ENCODE results near the gene KRT74. TPM values are rescaled to one million over a fixed set of nuclear protein-coding genes. Genes with fewer than 3 reads are reported as not detected.

Gene KRT74
- total and polyA plus RNA-seq, 2 of the 13 experiments (the other 11 are each of a cell fraction or from before 2014, with no cell fraction given) = not detected

GRCh38 chr12:52606581-52607218, 33.1 kb upstream of the KRT74 start:
- CTCF ChIA-PET (ENCODE audit: low intra/inter-chr PET ratio, low total read pairs) = no interaction called here
- WGBS (ENCODE audit: low lambda C conversion rate) = 5% methylated on average over 7 of the region's 7 CpGs
- no peak overlapping the region for H3K27ac ChIP-seq (ENCODE audit: extremely low read length, insufficient read depth, low read length)
- H3K27me3 ChIP-seq (ENCODE audit: control insufficient read depth in 1 of 2, insufficient read depth in 2 of 2, low read length in 2 of 2) = peaks cover 2 to 22% of the 10 kb centered on the region in 2 experiments; a peak in 3 of 5 replicates
- no TSS peak for BruUV-seq (replicated peaks)
- H3K36me3 ChIP-seq (replicated peaks in 1 of 2; ENCODE audit: control insufficient read depth in 1 of 2, insufficient read depth in 2 of 2, low read length in 2 of 2) = no peaks in the 10 kb centered on the region
- no peak overlapping the region for H3K9ac ChIP-seq (ENCODE audit: insufficient read depth, low read depth, low read length)
- in situ Hi-C loops (cut with HindIII; ENCODE audit: extremely low pct_ligation_motif_present, low pct_unique_long_range_greater_than_20kb) (no loop called here), intact Hi-C loops (cut with micrococcal nuclease; ENCODE audit: unreplicated experiment) (no loop called here)
- POLR2A ChIA-PET = no interaction called here
- no peak overlapping the region for H3K4me2 ChIP-seq (ENCODE audit: low read depth, low read length)
- no peaks in the 10 kb centered on the region for H3K79me2 ChIP-seq (ENCODE audit: insufficient read depth, low read length)
- no peaks in the 10 kb centered on the region for H3K4me1 ChIP-seq (ENCODE audit: insufficient read depth, low read length)
- no peak for FAIRE-seq
- no peak for ATAC-seq
- DNase-seq (ENCODE audit: low spot score) = no peak
- H2AFZ ChIP-seq (ENCODE audit: low read length) = no peak overlapping the region
- H3K9me3 ChIP-seq (ENCODE audit: low read length) = no peaks in the 10 kb centered on the region
- H4K20me1 ChIP-seq (ENCODE audit: insufficient read depth, low read length) = no peaks in the 10 kb centered on the region
- no peak overlapping the region for H3K4me3 ChIP-seq (replicated peaks in 1 of 3; ENCODE audit: insufficient read depth in 1 of 3, low read depth in 2 of 3, low read length in 3 of 3)
- TF ChIP-seq, protein P1, sequence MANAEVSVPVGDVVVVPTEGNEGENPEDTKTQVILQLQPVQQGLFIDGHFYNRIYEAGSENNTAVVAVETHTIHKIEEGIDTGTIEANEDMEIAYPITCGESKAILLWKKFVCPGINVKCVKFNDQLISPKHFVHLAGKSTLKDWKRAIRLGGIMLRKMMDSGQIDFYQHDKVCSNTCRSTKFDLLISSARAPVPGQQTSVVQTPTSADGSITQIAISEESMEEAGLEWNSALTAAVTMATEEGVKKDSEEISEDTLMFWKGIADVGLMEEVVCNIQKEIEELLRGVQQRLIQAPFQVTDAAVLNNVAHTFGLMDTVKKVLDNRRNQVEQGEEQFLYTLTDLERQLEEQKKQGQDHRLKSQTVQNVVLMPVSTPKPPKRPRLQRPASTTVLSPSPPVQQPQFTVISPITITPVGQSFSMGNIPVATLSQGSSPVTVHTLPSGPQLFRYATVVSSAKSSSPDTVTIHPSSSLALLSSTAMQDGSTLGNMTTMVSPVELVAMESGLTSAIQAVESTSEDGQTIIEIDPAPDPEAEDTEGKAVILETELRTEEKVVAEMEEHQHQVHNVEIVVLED (CRISPR knock-in tag; IDR thresholded peaks at IDR 0.05; ENCODE audit: borderline replicate concordance) = no peak
- TF ChIP-seq ZFP36 (IDR thresholded peaks at IDR 0.05; ENCODE audit: borderline replicate concordance, low read depth, low read length, partially characterized antibody) (no peak), ZNF629 (CRISPR knock-in tag; conservative IDR thresholded peaks at IDR 0.05) (no peak), RARG (CRISPR knock-in tag; IDR thresholded peaks at IDR 0.05; ENCODE audit: low read depth) (no peak), AKAP8 (CRISPR knock-in tag; IDR thresholded peaks at IDR 0.05) (no peak), MXI1 (IDR thresholded peaks at IDR 0.05; ENCODE audit: borderline replicate concordance, low read depth, low read length) (no peak), TCF7L2 (IDR thresholded peaks at IDR 0.05; ENCODE audit: low read depth, low read length) (no peak), ZNF562 (CRISPR knock-in tag; IDR thresholded peaks at IDR 0.05; ENCODE audit: borderline replicate concordance) (no peak), ZNF879 (CRISPR knock-in tag; IDR thresholded peaks at IDR 0.05) (no peak), TAF15 (IDR thresholded peaks at IDR 0.05; ENCODE audit: low read depth, low read length, poor library complexity, severe bottlenecking) (no peak), GLI4 (CRISPR knock-in tag; IDR thresholded peaks at IDR 0.05; ENCODE audit: borderline replicate concordance) (no peak), HNRNPL (IDR thresholded peaks at IDR 0.05; ENCODE audit: low read depth, low read length) (no peak)
- TF ChIP-seq, protein P2, sequence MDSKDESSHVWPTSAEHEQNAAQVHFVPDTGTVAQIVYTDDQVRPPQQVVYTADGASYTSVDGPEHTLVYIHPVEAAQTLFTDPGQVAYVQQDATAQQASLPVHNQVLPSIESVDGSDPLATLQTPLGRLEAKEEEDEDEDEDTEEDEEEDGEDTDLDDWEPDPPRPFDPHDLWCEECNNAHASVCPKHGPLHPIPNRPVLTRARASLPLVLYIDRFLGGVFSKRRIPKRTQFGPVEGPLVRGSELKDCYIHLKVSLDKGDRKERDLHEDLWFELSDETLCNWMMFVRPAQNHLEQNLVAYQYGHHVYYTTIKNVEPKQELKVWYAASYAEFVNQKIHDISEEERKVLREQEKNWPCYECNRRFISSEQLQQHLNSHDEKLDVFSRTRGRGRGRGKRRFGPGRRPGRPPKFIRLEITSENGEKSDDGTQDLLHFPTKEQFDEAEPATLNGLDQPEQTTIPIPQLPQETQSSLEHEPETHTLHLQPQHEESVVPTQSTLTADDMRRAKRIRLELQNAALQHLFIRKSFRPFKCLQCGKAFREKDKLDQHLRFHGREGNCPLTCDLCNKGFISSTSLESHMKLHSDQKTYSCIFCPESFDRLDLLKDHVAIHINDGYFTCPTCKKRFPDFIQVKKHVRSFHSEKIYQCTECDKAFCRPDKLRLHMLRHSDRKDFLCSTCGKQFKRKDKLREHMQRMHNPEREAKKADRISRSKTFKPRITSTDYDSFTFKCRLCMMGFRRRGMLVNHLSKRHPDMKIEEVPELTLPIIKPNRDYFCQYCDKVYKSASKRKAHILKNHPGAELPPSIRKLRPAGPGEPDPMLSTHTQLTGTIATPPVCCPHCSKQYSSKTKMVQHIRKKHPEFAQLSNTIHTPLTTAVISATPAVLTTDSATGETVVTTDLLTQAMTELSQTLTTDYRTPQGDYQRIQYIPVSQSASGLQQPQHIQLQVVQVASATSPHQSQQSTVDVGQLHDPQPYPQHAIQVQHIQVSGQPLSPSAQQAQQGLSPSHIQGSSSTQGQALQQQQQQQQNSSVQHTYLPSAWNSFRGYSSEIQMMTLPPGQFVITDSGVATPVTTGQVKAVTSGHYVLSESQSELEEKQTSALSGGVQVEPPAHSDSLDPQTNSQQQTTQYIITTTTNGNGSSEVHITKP (CRISPR knock-in tag; IDR thresholded peaks at IDR 0.05; ENCODE audit: low read depth) = no peak
- TF ChIP-seq, protein P3, sequence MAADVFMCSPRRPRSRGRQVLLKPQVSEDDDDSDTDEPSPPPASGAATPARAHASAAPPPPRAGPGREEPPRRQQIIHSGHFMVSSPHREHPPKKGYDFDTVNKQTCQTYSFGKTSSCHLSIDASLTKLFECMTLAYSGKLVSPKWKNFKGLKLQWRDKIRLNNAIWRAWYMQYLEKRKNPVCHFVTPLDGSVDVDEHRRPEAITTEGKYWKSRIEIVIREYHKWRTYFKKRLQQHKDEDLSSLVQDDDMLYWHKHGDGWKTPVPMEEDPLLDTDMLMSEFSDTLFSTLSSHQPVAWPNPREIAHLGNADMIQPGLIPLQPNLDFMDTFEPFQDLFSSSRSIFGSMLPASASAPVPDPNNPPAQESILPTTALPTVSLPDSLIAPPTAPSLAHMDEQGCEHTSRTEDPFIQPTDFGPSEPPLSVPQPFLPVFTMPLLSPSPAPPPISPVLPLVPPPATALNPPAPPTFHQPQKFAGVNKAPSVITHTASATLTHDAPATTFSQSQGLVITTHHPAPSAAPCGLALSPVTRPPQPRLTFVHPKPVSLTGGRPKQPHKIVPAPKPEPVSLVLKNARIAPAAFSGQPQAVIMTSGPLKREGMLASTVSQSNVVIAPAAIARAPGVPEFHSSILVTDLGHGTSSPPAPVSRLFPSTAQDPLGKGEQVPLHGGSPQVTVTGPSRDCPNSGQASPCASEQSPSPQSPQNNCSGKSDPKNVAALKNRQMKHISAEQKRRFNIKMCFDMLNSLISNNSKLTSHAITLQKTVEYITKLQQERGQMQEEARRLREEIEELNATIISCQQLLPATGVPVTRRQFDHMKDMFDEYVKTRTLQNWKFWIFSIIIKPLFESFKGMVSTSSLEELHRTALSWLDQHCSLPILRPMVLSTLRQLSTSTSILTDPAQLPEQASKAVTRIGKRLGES (CRISPR knock-in tag; IDR thresholded peaks at IDR 0.05; ENCODE audit: borderline replicate concordance) = no peak
- TF ChIP-seq, protein P4, sequence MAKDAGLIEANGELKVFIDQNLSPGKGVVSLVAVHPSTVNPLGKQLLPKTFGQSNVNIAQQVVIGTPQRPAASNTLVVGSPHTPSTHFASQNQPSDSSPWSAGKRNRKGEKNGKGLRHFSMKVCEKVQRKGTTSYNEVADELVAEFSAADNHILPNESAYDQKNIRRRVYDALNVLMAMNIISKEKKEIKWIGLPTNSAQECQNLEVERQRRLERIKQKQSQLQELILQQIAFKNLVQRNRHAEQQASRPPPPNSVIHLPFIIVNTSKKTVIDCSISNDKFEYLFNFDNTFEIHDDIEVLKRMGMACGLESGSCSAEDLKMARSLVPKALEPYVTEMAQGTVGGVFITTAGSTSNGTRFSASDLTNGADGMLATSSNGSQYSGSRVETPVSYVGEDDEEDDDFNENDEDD (CRISPR knock-in tag; IDR thresholded peaks at IDR 0.05; ENCODE audit: borderline replicate concordance) = no peak

Measured in HepG2 (cell line).